ENCODE measurements around the gene UCK2. TPM values are rescaled to one million over a fixed set of nuclear protein-coding genes. Genes with fewer than 3 reads are reported as not detected.

Gene UCK2
- total and polyA plus RNA-seq, 2 experiments from 2014 or later, result 101 to 149 TPM

DNA sequence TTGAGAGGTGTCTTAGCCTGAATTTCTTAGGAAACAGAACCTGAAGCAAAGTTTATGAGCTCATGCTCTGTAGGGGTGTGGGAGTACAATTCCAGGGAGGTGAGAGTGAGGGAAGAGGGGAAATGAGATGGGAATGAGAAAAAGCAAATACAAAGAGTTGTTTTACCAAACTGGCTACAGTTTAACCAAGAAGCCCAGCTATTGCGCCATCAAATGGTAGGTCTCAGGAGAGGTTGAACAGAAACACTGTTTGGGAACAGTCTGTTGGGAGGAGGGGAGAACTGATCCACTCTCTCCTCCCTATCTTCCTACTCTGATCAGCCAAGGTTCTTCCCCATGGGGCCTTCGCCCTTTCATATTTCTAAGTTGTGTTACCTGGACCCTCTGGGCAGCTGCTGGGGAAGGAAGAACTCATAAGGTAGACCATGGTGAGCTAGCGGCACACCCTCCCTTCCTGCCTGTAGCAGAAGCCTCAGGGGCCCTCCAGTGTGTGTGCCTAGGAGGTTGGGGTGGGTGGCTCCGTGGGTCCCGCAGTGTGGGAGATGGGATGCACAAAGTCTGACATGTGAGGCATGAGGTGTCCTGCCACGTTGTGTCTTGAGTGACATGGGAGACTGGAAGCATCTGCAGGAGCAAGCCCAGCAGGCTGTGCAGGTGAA lies 120.5 kb downstream of the UCK2 start:
- Histone ChIP-seq H3K27me3 (ENCODE audit: insufficient read depth) (no peaks in the 10 kb centered on the region), H4K20me1 (replicated peaks; ENCODE audit: insufficient read depth) (no peaks in the 10 kb centered on the region; the same call in 1 of the 2 replicates), H3K4me1 (ENCODE audit: insufficient read depth) (peaks cover 2% of the 10 kb centered on the region; the same call in 1 of the 2 replicates), H2AFZ (no peak overlapping the region), H3K27ac (ENCODE audit: low read depth) (no peak overlapping the region), H3K4me2 (no peak overlapping the region), H3K9me2 (ENCODE audit: insufficient read depth) (no peaks in the 10 kb centered on the region), H3K79me2 (replicated peaks; ENCODE audit: insufficient read depth) (no peaks in the 10 kb centered on the region), H3K36me3 (ENCODE audit: insufficient read depth) (no peaks in the 10 kb centered on the region), H3F3A (replicated peaks; ENCODE audit: low read depth) (no peaks in the 10 kb centered on the region), H3K4me3 (no peak overlapping the region)
- Mint-ChIP-seq H3K36me3 (ENCODE audit: low read depth) (no peaks in the 10 kb centered on the region), H3K9me3 (no peaks in the 10 kb centered on the region), H3K27me3 (ENCODE audit: insufficient read depth, low read depth, poor library complexity) (peaks cover 1% of the 10 kb centered on the region), H3K4me3 (no peak overlapping the region), H3K4me1 (peaks cover 15% of the 10 kb centered on the region), H3K27ac (no peak overlapping the region)
- TF ChIP-seq, protein P1, sequence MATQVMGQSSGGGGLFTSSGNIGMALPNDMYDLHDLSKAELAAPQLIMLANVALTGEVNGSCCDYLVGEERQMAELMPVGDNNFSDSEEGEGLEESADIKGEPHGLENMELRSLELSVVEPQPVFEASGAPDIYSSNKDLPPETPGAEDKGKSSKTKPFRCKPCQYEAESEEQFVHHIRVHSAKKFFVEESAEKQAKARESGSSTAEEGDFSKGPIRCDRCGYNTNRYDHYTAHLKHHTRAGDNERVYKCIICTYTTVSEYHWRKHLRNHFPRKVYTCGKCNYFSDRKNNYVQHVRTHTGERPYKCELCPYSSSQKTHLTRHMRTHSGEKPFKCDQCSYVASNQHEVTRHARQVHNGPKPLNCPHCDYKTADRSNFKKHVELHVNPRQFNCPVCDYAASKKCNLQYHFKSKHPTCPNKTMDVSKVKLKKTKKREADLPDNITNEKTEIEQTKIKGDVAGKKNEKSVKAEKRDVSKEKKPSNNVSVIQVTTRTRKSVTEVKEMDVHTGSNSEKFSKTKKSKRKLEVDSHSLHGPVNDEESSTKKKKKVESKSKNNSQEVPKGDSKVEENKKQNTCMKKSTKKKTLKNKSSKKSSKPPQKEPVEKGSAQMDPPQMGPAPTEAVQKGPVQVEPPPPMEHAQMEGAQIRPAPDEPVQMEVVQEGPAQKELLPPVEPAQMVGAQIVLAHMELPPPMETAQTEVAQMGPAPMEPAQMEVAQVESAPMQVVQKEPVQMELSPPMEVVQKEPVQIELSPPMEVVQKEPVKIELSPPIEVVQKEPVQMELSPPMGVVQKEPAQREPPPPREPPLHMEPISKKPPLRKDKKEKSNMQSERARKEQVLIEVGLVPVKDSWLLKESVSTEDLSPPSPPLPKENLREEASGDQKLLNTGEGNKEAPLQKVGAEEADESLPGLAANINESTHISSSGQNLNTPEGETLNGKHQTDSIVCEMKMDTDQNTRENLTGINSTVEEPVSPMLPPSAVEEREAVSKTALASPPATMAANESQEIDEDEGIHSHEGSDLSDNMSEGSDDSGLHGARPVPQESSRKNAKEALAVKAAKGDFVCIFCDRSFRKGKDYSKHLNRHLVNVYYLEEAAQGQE (IDR thresholded peaks at IDR 0.05; ENCODE audit: unreplicated experiment), result no peak
- TF ChIP-seq CREB1 (CRISPR knock-in tag; IDR thresholded peaks at IDR 0.05; ENCODE audit: low read depth), result no peak
- ATAC-seq (no peak), DNase-seq (ENCODE audit: low spot score) (no peak)

DNA sequence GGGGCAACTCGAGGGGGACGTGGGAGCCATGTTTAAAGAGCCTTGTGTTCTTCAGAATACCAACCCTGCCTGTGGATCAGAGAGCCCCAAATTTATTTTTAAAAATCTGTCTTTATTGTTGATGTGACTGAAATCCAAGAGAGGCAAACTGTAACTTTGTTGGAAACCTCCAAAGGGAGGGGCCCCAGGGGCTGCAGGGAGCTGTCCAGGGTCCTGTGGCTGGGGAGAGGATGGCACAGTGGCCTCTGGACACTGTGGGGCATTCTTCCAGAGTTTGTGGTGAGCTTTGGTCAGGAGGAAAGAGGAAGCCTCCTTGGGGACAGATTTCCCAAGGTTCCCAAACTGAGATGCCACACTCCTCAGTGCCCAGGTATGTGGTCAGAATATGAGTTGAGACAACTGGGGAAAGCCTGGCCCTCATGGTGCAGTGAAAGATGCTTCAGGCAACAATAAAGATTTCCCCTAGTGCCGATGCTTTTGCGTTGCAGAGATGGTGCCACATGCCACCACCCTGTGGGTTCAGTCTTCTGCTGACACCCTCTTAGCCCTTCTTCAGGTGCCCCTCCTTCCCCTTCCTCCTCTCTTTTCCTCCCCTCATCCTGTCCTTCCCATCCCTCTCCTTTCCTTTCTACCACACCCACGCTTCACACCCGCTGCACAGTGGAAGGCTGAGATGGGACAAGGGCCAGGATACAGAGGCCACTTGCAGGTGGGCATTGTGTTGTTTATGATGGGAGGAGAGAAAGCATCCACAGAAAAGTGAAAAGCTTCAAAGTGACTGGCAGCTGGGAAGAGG lies 122.1 kb downstream of the UCK2 start:
- Mint-ChIP-seq H3K27ac (no peak overlapping the region), H3K4me3 (no peak overlapping the region), H3K9me3 (no peaks in the 10 kb centered on the region), H3K27me3 (ENCODE audit: insufficient read depth, low read depth, poor library complexity) (peaks cover 1% of the 10 kb centered on the region), H3K4me1 (peaks cover 7% of the 10 kb centered on the region), H3K36me3 (ENCODE audit: low read depth) (no peaks in the 10 kb centered on the region)
- Histone ChIP-seq H3K27ac (ENCODE audit: low read depth) (no peak overlapping the region), H3K4me3 (no peak overlapping the region), H3K4me1 (ENCODE audit: insufficient read depth) (no peaks in the 10 kb centered on the region), H3K36me3 (ENCODE audit: insufficient read depth) (no peaks in the 10 kb centered on the region), H4K20me1 (replicated peaks; ENCODE audit: insufficient read depth) (no peaks in the 10 kb centered on the region; the same call in 1 of the 2 replicates), H3K9me2 (ENCODE audit: insufficient read depth) (no peaks in the 10 kb centered on the region; the same call in 1 of the 2 replicates), H3F3A (replicated peaks; ENCODE audit: low read depth) (no peaks in the 10 kb centered on the region), H3K27me3 (ENCODE audit: insufficient read depth) (no peaks in the 10 kb centered on the region), H3K79me2 (replicated peaks; ENCODE audit: insufficient read depth) (no peaks in the 10 kb centered on the region), H2AFZ (no peak overlapping the region), H3K4me2 (no peak overlapping the region)
- TF ChIP-seq EZH2 (IDR thresholded peaks at IDR 0.05; ENCODE audit: low read depth, unreplicated experiment), result no peak
- TF ChIP-seq, protein P1 (IDR thresholded peaks at IDR 0.05; ENCODE audit: unreplicated experiment), result peak; percentile 88
- DNase-seq (ENCODE audit: low spot score) (peak; percentile 61), ATAC-seq (peak; percentile 95)
